Activated CD4-positive, alpha-beta T cell treated with anti-CD3 and anti-CD28 coated beads for 36 hours (primary cell): Measurements from ENCODE around the gene PLPPR3. TPM values are rescaled to one million over a fixed set of nuclear protein-coding genes. Genes with fewer than 3 reads are reported as not detected.

ENCODE experiments used
- ATAC-seq: fragments of 200-7000 bp; cut with Tn5 transposase; one replicate; pipeline ENCODE4 v1.10.0; 2021; ENCODE audit warnings: mild to moderate bottlenecking, moderate library complexity
- CTCF ChIA-PET: fragments of 350-600 bp; sonication (Branson Sonifier 250); formaldehyde crosslinking; loops from one replicate; lab custom pipeline; 2021; ENCODE audit warnings: antibody characterized with exemption; lab: Charles Lee
- POLR2A ChIA-PET: fragments of 350-600 bp; sonication (Branson Sonifier 250); formaldehyde crosslinking; loops from one replicate; lab custom pipeline; 2021; ENCODE audit warnings: antibody characterized with exemption, inconsistent platforms; lab: Charles Lee
- DNase-seq: peaks from one replicate; pipeline ENCODE4 v3.0.0-alpha.2; 2020
- H3K27ac Mint-ChIP-seq: one replicate; pipeline ENCODE4 v1.8.0; 2021; ENCODE audit warnings: mixed read lengths
- H3K27me3 Mint-ChIP-seq: one replicate; pipeline ENCODE4 v1.8.0; 2021; ENCODE audit warnings: mixed read lengths
- H3K36me3 Mint-ChIP-seq: one replicate; pipeline ENCODE4 v1.8.0; 2021; ENCODE audit warnings: low read depth, mixed read lengths
- H3K4me1 Mint-ChIP-seq: one replicate; pipeline ENCODE4 v1.8.0; 2021; ENCODE audit warnings: mixed read lengths
- H3K4me3 Mint-ChIP-seq: one replicate; pipeline ENCODE4 v1.8.0; 2021; ENCODE audit warnings: mild to moderate bottlenecking, moderate library complexity, mixed read lengths
- H3K9me3 Mint-ChIP-seq: one replicate; pipeline ENCODE4 v1.8.0; 2021; ENCODE audit warnings: low read depth, mixed read lengths
- intact Hi-C, 2 experiments: fragments of 100-400 bp; cut with DNase I in 1 of 2; cut with micrococcal nuclease in 1 of 2; formaldehyde crosslinking; loops; one replicate each; pipeline versions ENCODE4 v1.14.2 to v1.15.1; 2022 to 2024; cut with DNase I, micrococcal nuclease
- total RNA-seq, 2 experiments: library from RNA; stranded (reverse); gene quantifications; one replicate each; pipeline ENCODE4 v1.2.3, GENCODE V29; 2021

Gene PLPPR3
- total RNA-seq, 2 experiments from 2014 or later = not detected

GRCh38 chr19:799076-799881, 22.5 kb downstream of the PLPPR3 start:
- intact Hi-C loops = loop anchor here (5.0 kb wide), 5 partner anchors 137 to 1063 kb away; partner anchors contain the start of genes ARHGAP45 (in 1 of the 2), KLF16 (in 1 of the 2), RNF126 (in 1 of the 2) and RPS15 (in 1 of the 2)
- peak; percentile 42 for DNase-seq
- Mint-ChIP-seq H3K4me1 (peaks cover 42% of the 10 kb centered on the region), H3K9me3 (no peaks in the 10 kb centered on the region), H3K36me3 (peaks cover 51% of the 10 kb centered on the region), H3K27me3 (no peaks in the 10 kb centered on the region), H3K27ac (peak overlapping the region; percentile 89), H3K4me3 (peak overlapping the region; percentile 86)
- ChIA-PET CTCF (no interaction called here), POLR2A (interaction anchor here (0.5 to 1.5 kb wide), 4 partner anchors 11 to 470 kb away, joined by 4 to 9 read pairs (median 6); partner anchors contain the start of genes CIRBP and RNF126)
- ATAC-seq = no peak

GRCh38 chr19:798415-799075, 23.2 kb downstream of the PLPPR3 start:
- H3K36me3 Mint-ChIP-seq = peaks cover 45% of the 10 kb centered on the region
- H3K27ac Mint-ChIP-seq = peak overlapping the region; percentile 90
- CTCF ChIA-PET = no interaction called here
- POLR2A ChIA-PET = interaction anchor here (0.5 to 1.5 kb wide), 4 partner anchors 10 to 471 kb away, joined by 4 to 7 read pairs (median 4); partner anchors contain the start of genes CIRBP and RNF126
- H3K27me3 Mint-ChIP-seq = no peaks in the 10 kb centered on the region
- ATAC-seq (no peak), DNase-seq (no peak)
- intact Hi-C loops = loop anchor here (5.0 kb wide), 5 partner anchors 136 to 1064 kb away; partner anchors contain the start of genes ARHGAP45 (in 1 of the 2), KLF16 (in 1 of the 2), RNF126 (in 1 of the 2) and RPS15 (in 1 of the 2)
- no peaks in the 10 kb centered on the region for H3K9me3 Mint-ChIP-seq
- H3K4me3 Mint-ChIP-seq = peak overlapping the region; percentile 86
- peaks cover 39% of the 10 kb centered on the region for H3K4me1 Mint-ChIP-seq

- peak overlapping the region; percentile 93 for H3K4me3 Mint-ChIP-seq
- peak overlapping the region; percentile 90 for H3K27ac Mint-ChIP-seq
- no peaks in the 10 kb centered on the region for H3K9me3 Mint-ChIP-seq
- POLR2A ChIA-PET = interaction anchor here (0.7 to 1.4 kb wide), 3 partner anchors 10 to 471 kb away, joined by 4 to 6 read pairs (median 4); partner anchors contain the start of gene CIRBP
- ATAC-seq = peak; percentile 21
- DNase-seq = peak; percentile 95
- H3K36me3 Mint-ChIP-seq = peaks cover 38% of the 10 kb centered on the region
- no peaks in the 10 kb centered on the region for H3K27me3 Mint-ChIP-seq
- intact Hi-C loops = loop anchor here (1.0 to 5.0 kb wide), 29 partner anchors 27 to 1065 kb away; partner anchors contain the start of genes RNF126 (in 2 of the 2), ARHGAP45 (in 1 of the 2), BSG (in 1 of the 2) and CDC34 (in 1 of the 2)
- peaks cover 32% of the 10 kb centered on the region for H3K4me1 Mint-ChIP-seq
- CTCF ChIA-PET = no interaction called here
These were observed 24.0 kb downstream of the PLPPR3 start for GRCh38 chr19:797528-798414.

GRCh38 chr19:796692-797527, 24.8 kb downstream of the PLPPR3 start, which contains the start of gene PTBP1:
TSS of gene PTBP1 (plus strand) at chr19:797452. CDS start at chr19:797498, 46 bp downstream.
- intact Hi-C loops = loop anchor here (1.0 to 5.0 kb wide), 30 partner anchors 26 to 1065 kb away; partner anchors contain the start of genes RNF126 (in 2 of the 2), ARHGAP45 (in 1 of the 2), BSG (in 1 of the 2) and CDC34 (in 1 of the 2)
- no peaks in the 10 kb centered on the region for H3K9me3 Mint-ChIP-seq
- peak within 1 kb of the TSS; percentile 93 for H3K4me3 Mint-ChIP-seq
- no peaks in the 10 kb centered on the region for H3K27me3 Mint-ChIP-seq
- ChIA-PET CTCF (no interaction called here), POLR2A (interaction anchor here (0.6 to 0.9 kb wide), 3 partner anchors 22 to 410 kb away, joined by 3 to 6 read pairs (median 3); no protein-coding TSS in a partner anchor)
- peaks cover 25% of the 10 kb centered on the region for H3K4me1 Mint-ChIP-seq
- DNase-seq = peak; percentile 100
- peaks cover 31% of the 10 kb centered on the region for H3K36me3 Mint-ChIP-seq
- H3K27ac Mint-ChIP-seq = peak within 1 kb of the TSS; percentile 95
- ATAC-seq = peak; percentile 86

GRCh38 chr19:795691-796581, 25.8 kb downstream of the PLPPR3 start:
- no peaks in the 10 kb centered on the region for H3K9me3 Mint-ChIP-seq
- no peak for DNase-seq
- intact Hi-C loops = loop anchor here (1.0 to 5.0 kb wide), 9 partner anchors 25 to 1066 kb away; partner anchors contain the start of genes ARHGAP45 (in 1 of the 2), KLF16 (in 1 of the 2), PCSK4 (in 1 of the 2) and POLR2E (in 1 of the 2)
- H3K4me1 Mint-ChIP-seq = peaks cover 15% of the 10 kb centered on the region
- ATAC-seq = no peak
- no peak overlapping the region for H3K27ac Mint-ChIP-seq
- CTCF ChIA-PET = interaction anchor here (0.7 kb wide), 1 partner anchor 245 kb away, joined by 3 read pairs; no protein-coding TSS in a partner anchor
- H3K4me3 Mint-ChIP-seq = peak overlapping the region; percentile 93
- no peaks in the 10 kb centered on the region for H3K27me3 Mint-ChIP-seq
- peaks cover 24% of the 10 kb centered on the region for H3K36me3 Mint-ChIP-seq
- POLR2A ChIA-PET = no interaction called here

- no peak for DNase-seq
- Mint-ChIP-seq H3K4me1 (peaks cover 9% of the 10 kb centered on the region), H3K4me3 (no peak overlapping the region), H3K36me3 (peaks cover 17% of the 10 kb centered on the region), H3K27ac (no peak overlapping the region), H3K27me3 (no peaks in the 10 kb centered on the region), H3K9me3 (no peaks in the 10 kb centered on the region)
- ATAC-seq = no peak
- ChIA-PET CTCF (interaction anchor here (0.7 kb wide), 1 partner anchor 246 kb away, joined by 3 read pairs; no protein-coding TSS in a partner anchor), POLR2A (no interaction called here)
- intact Hi-C loops = loop anchor here (5.0 kb wide), 5 partner anchors 133 to 1067 kb away; partner anchors contain the start of genes ARHGAP45 (in 1 of the 2), KLF16 (in 1 of the 2), RNF126 (in 1 of the 2) and RPS15 (in 1 of the 2)
These were observed 26.6 kb downstream of the PLPPR3 start for GRCh38 chr19:795073-795611.

GRCh38 chr19:793806-794205, 27.9 kb downstream of the PLPPR3 start:
- DNase-seq (no peak), ATAC-seq (no peak)
- CTCF ChIA-PET = interaction anchor here (1.2 kb wide), 1 partner anchor 60 kb away, joined by 3 read pairs; no protein-coding TSS in a partner anchor
- Mint-ChIP-seq H3K4me3 (no peak overlapping the region), H3K9me3 (no peaks in the 10 kb centered on the region), H3K4me1 (peaks cover 5% of the 10 kb centered on the region), H3K27ac (no peak overlapping the region), H3K27me3 (peaks cover 4% of the 10 kb centered on the region), H3K36me3 (peaks cover 5% of the 10 kb centered on the region)
- POLR2A ChIA-PET = no interaction called here
- intact Hi-C loops = no loop called here

- Mint-ChIP-seq H3K36me3 (no peaks in the 10 kb centered on the region), H3K27me3 (peaks cover 4% of the 10 kb centered on the region), H3K9me3 (no peaks in the 10 kb centered on the region), H3K27ac (no peak overlapping the region), H3K4me1 (peaks cover 5% of the 10 kb centered on the region), H3K4me3 (no peak overlapping the region)
- ChIA-PET CTCF (interaction anchor here (1.2 kb wide), 1 partner anchor 58 kb away, joined by 3 read pairs; no protein-coding TSS in a partner anchor), POLR2A (interaction anchor here (0.6 kb wide), 1 partner anchor 79 kb away, joined by 4 read pairs; no protein-coding TSS in a partner anchor)
- no peak for DNase-seq
- intact Hi-C loops = no loop called here
- no peak for ATAC-seq
These were observed 29.4 kb downstream of the PLPPR3 start for GRCh38 chr19:792306-792885.
